GM04504 (cell line): Measurements from ENCODE around the gene GNA12.
"Not testable (repeated sequence)": the region's sequence is repeated elsewhere in the genome, so short reads cannot be mapped to it uniquely, and the experiment has no call there.

Experiments
- DNase-seq: peaks from one replicate; pipeline ENCODE4 v3.0.0-alpha.2; 2012; ENCODE audit warnings: low read depth

GNA12 gene

DNA sequence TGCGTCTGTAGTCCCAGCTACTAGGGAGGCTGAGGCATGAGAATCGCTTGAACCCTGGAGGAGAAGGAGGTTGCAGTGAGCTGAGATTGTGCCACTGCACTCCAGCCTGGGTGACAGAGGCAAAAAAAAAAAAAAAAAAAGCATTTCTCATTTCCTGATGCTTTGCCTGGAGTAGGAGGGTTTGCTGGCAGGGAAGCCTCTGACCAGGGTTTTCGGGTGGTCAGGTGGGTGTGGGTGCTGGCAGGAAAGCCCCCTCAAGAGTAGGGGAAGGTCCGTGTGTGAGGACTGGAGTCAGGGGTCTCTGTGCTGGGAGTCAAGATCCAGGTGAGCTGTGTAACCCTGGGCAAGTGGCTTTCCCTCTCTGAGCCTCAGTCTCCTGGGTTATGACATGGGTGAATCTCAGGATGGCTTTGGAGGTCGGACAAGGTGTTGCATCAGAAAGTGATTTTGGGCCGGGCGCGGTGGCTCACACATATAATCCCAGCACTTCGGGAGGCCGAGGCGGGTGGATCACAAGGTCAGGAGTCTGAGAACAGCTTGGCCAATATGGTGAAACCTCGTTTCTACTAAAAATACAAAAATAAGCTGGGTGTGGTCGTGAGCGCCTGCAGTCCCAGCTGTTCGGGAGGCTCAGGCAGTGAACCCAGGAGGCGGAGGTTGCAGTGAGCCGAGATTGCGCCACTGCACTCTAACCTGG, 152.9 kb downstream of the GNA12 start:
- no peak for DNase-seq

DNA sequence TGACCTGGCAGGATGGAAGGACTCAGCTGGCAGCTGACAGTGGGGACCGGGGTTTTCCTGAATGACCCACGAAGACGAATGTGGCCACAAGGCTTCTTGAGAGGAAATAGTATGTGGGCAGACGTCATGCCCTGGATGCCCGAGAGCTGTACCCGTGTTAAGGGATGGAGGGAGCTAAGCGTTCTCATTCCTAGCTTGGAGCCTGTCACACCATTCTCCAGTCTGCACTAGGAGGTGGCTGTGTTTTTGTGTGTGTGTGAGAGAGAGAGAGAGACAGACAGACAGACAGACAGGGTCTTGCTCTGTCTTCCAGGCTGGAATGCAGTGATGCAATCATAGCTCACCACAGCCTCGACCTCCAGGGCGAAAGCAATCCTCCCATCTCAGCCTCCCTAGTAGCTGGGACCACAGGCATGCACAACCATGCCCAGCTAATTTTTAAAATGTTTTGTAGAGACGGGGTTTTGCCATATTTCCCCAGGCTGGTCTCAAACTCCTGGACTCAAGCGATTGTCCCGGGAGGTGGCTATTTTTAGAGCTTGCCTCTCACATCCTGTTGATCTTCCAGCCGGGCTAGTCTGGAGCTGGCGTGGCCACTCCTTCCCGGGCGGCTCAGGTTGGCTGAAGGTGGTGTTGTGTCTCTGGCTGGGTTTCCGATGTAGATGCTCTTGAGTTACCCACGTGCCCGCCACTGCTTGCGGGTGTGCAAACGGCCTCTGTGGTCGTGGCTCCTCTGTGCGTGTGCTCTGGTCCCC, 154.0 kb downstream of the GNA12 start:
- no peak for DNase-seq

DNA sequence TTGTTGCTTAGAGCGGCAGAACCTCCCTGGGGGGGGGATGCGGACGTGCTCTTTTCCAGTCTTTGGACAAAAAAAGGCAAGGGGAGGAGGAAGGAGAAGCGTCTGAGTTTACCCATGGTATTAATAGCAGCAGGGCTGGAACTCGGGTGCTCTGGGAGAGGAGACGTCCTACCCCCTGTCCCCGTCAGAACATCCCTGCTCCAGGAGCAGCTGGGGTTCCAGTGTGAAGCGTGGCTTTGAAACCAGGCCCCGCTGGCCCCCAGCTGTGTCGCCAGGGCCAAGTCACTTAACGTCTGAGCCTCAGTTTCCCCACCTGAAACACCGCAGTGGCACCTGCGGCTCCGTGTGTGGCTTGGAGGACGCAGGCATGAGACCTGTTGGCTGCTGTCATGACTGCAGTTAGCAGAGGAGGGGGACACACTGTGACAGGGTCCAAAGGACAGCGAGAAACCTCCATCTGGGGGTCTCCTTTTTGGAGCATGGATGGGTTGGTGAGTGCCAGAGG, 154.7 kb downstream of the GNA12 start:
- no peak for DNase-seq

DNA sequence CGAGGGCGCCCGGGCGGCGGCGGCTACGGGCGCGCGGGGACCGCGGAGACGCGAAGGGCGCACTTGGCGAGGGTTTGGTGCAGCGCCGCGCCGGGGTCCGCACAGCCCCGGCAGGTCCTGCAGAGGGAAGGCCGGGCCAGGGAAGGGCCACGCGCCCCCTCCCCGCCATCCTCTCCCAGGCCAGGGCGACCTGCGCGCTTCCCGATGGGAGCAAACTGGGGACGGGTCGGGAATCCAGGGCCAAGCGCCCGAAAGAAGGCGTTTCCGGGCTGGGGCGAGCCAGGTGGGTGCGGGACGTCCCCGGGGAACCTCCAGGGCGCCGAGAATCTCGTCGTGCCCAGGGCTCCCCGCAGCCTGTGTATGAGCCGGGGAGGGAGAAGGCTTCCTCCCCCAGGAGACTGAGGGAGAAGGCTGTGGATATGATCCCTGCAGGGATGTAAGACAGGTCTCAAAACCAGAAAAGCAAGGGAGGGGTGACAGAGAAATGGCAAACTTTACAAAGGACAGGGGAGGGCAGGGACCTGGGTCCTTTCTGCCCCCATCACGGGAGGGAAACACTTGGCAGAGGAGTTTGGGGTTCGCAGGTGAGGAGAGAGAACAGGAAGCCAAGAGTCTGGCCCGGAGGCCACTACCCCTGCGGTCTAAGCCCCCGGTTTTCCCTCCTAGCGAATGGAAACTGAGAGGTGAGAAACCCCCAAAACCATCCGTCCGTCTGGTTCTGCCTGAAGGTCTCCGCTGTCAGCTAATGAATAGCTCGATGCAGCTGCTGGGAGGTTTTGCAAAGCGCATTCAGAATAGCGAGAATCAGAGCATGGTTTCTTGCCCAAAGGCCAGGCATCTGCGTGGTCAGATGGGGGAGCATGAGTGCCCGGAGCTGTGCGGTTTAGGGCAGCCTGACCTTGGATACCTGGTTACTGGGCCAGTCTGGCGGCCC, 155.4 kb downstream of the GNA12 start:
- no peak for DNase-seq

DNA sequence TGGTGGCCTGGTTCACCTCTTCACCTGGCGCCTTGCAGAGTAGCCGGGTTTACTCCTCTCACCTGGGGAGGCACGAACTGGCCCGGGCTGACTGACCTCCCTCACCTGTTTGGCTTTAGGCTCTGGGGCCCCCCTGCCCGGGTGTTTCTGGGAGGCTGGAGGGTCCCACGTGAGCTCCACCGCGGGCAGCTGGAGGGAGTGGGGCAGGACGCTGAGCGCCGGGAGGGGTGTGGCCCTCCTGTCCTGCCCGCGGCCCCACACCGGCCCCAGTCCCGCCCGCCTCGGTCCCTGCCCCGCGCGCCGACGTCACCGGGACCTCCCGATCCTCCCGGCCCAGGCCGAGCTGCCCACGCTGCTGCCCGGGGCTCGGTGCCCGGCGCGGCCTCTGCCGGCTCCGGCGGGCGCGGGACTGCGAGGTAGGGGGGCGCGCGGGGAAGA, 156.2 kb downstream of the GNA12 start, which contains the start of gene AMZ1:
AMZ1 (plus strand) TSS at position 322 of the 438 bp plus-strand sequence. CDS start 12,250 bp downstream, outside the sequence.
- DNase-seq = no peak

DNA sequence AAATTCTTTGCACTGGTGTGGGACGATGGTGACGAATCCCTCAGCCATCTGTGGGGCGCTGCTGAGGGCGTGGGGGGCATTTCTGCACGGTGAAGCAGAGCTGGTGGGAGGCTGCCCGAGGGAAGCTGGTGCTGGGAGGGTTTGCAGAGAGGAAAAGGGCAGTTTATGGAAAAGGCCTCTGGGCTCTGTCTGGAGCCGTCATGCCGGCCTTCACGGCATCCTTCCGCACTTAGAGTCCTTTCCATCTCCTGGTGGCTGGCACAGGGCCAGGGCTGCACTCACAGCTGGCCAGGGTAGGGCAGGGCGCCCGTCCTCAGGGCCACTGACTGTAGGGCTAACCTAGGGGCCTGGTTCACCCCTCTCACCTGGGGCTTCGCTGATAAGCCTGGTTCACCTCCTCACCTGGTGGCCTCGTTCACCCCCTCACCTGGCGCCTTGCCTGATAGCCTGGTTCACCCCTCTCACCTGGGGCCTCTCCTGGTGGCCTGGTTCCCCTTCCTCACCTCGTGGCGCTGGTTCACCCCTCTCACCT, 156.7 kb downstream of the GNA12 start:
- no peak for DNase-seq

DNA sequence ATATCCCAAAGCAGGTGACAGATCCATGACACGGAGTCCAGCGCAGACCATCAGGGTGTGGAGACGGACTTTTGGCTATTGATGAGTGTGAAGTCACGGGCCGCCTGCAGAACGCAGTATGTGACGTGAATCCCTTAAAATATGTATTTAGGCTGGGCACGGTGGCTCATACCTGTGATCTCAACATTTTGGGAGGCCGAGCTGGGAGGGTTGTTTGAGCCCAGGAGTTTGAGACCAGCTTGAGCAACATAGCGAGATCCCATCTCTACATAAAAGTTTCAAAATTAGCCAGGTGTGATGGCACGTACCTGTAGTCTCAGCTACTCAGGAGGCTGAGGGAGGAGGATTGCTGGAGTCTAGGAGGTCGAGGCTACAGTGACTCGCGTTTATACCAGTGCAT, 158.0 kb downstream of the GNA12 start:
- no peak for DNase-seq

DNA sequence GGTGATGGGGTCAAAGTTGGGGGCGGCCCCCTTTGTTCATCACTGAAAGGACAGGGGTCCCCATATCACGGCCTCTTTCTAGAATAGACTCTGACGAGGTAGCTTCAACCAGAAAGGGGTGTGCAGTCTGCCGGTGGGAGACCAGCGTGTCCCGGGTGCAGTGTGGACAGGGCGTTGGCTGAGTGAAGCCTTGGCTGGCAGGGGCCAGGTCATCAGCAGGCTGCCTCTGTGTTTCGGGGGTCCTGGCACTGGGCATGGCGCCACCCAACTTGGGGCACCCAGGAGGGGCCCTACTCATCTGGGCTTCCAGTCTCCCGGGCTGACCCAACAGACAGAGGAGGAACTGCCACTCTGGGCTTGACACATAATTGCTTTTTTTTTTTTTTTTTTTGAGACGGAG, 159.6 kb downstream of the GNA12 start:
- DNase-seq = no peak

DNA sequence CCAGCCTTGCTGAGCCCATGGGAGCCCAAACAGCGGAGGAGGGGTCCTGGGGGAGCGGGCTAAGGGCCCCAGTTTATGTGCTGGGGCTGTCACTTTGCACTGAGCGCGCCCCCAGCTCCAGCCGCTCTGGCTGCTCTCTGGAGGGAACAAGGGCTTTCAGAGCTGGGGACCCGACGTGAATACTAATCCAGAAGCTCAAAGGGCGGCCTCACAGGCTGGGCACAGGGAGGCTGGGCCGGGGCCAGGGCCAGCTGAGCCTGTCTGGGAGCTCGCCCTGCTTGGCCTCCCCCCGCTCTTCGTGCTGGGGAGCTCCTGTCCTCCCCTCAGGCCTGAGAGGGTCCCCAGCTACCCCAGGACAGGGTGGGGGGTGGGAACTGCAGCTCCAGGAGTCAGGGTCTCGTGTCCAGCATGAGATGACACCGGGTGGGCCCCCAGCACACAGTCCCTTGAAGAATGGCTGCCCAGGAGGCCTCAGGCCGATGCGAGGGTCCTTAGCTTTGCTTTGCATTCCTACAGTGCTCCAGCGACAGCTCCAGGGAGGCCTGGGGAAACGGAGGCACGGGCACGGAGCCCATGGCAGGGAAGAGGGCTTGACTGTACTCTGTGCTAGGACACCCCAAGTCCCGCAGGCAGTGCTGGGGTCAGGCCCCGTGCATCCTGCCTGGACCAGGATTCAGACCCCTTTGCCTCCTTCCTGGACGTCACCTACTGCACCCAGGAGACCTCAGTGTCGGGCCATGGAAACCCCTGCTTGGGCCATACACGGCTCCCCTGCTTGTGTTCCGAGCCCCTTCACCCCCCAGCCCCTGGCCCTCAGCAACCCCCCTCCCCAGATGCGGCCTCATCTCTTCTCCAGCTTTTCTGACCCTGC, 161.9 kb downstream of the GNA12 start:
- DNase-seq = no peak

DNA sequence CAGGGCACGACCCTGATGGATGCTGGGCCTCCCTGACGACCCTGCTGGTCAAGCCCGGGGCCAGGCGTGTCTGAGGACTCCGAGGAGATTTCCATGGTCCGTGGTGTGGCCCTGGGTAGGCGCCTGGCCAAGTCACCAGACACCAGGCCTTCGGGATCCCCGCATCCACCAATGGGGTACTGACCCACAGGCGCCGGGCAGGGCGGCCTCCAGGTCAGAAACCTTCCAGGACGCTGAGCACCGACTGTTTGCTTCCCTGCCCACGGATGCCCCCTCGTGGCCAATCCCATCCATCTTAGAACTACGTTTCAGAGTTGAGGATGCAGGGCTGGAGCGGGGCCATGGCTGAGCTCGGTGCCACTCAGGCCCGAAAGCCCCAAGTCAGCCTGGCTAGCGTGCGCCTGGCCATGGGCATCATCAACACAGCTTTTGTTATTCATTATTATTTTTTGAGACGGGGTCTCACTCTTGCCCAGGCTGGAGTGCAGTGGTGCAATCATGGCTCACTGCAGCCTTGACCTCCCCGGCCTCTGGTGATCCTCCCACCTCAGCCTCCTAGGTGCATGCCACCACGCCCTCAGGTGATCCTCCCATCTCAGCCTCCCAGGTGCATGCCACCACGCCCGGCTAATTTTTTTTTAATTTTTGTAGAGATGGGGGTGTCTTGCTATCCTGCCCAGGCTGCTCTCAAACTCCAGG, 163.2 kb downstream of the GNA12 start:
- DNase-seq = peak; percentile 40

DNA sequence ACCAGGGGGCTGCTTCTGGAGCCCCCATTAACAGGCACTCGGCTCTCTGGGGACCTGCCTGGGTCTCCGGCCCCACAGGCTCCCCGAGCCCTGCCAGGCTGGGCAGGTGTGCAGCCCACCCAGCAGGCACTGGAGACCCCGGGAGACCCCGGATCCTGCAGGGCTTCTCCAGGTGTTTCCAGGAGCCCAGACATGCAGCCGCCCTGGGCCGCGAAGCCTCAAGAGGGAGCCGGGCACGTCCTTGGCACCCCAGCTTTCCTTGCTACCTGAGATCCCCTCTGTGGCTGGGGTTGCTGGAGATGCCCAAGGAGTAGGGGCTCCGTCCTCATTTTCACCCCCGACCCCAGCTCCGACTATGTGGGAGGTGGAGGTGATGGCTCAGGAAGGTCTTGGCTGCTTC, 163.9 kb downstream of the GNA12 start:
- no peak for DNase-seq

DNA sequence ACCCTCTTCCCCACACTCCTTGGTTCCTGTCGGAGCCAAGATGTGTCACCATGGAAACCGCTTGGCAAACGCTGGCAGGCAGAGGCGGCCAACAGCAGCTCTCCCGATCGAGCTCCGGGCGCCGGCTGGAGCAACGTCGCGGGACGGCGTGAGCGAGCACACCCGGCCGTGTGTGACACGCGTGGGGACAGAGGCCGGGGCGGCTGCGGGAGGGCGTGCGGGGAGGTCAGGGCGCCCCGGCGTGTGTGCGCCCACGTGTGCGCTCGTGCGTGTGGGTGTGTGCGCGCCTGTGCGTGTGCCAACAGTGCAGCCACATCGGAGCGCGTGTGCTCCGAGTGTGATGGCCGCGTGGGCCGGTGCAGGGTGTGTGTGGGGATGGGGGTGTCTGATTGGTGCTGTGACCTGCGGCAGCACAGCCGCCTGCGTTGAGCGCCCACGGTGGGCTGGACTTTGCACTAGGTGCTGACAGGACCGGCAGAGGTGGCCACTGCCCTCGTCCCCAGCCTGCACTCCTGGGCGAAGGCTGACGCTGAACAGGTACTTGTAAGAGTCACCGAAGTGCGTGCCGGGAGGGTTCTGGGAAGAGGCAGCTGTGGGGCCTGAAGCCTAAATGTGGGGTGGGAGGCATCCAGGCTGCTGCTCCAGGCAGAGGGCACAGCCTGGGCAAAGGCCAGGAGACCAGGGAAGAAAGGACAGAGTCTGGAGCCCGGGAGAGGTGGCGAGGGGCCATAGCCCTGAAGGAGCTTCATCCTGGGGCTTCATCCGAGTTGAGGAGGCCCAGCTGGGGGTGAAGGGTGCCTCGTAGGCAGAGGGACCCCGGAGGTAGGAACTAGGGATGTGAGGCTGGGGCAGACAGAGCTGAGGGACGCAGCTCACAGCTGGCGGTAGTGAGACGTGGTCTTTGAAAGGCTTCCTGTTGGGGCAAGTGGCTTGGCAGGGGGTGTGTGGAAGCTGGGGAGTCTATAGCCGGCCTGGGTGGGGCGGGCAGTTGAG, 164.7 kb downstream of the GNA12 start:
- not testable (repeated sequence) for DNase-seq

DNA sequence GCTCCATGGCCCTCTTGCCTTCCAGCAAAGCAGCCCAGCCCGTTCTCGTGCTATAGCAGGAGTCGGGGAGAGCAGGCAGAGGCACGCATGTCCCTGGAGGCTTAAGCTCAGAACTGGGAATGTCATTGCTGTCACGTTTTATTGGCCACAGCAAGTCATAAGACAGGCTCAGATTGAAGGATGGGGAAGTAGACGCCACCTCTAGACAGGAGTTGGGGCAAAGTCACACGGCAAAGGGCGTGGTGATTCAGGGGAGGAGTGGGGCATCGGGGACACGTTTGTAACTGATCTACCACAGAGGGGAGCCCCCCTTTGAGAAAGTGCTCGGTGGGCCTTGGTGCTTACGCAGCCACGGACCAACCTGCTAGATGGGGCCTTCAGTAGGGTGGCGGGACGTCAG, 165.7 kb downstream of the GNA12 start:
- not testable (repeated sequence) for DNase-seq
